Gastrocnemius medialis (tissue), 4 donors: ENCODE results near the gene MRPL40. TPM values are rescaled to one million over a fixed set of nuclear protein-coding genes. Genes with fewer than 3 reads are reported as not detected.

Source experiments
- ATAC-seq, 2 donors: fragments of 150-250 bp; one replicate each; pipeline ENCODE4 v1.9.1; 2016
- DNase-seq, 2 donors: peaks; one replicate each; pipeline ENCODE4 v3.0.0-alpha.2; 2019
- H3K27ac ChIP-seq, 4 donors: fragments of 200-600 bp; sonication (generic); 1 replicate in 1 of 4; 2 replicates in 3 of 4; pipeline ENCODE4 v1.5.1; 2016 to 2018; ENCODE audit warnings: mild to moderate bottlenecking in 2 of 4, moderate library complexity in 1 of 4
- H3K27me3 ChIP-seq, 3 donors: fragments of 200-600 bp; sonication (generic) in 2 of 3; 1 replicate in 1 of 3; 2 replicates in 2 of 3; pipeline versions ENCODE4 v1.5.1 to v1.6.0; 2016 to 2019; ENCODE audit warnings: mild to moderate bottlenecking in 1 of 3, moderate library complexity in 1 of 3
- H3K36me3 ChIP-seq, 2 donors: fragments of 200-600 bp; sonication (generic) in 1 of 2; one replicate each; pipeline ENCODE4 v1.5.1; 2017 to 2018
- H3K4me1 ChIP-seq, 2 donors: fragments of 200-600 bp; sonication (generic) in 1 of 2; one replicate each; pipeline ENCODE4 v1.5.1; 2016 to 2017; ENCODE audit warnings: mild to moderate bottlenecking in 2 of 2
- H3K4me3 ChIP-seq, 4 donors: fragments of 200-600 bp; sonication (generic) in 3 of 4; 1 replicate in 1 of 4; 2 replicates in 3 of 4; pipeline ENCODE4 v1.5.1; 2016 to 2019; ENCODE audit warnings: mild to moderate bottlenecking in 2 of 4
- H3K9me3 ChIP-seq, 3 donors: fragments of 200-600 bp; sonication (generic) in 2 of 3; 1 replicate in 1 of 3; 2 replicates in 2 of 3; pipeline ENCODE4 v1.5.1; 2016 to 2019
- POLR2A ChIP-seq, 2 donors: fragments of 450-650 bp; IDR thresholded peaks; one replicate each; pipeline ENCODE4 v1.6.1; 2017; ENCODE audit warnings: antibody characterized with exemption in 2 of 2, mild to moderate bottlenecking in 2 of 2, moderate library complexity in 2 of 2
- in situ Hi-C, 4 donors: fragments of 200-750 bp; cut with MboI; loops; one replicate each; pipeline versions ENCODE4 v1.15.0 to v1.8.0; 2017; ENCODE audit warnings: low sequenced_read_pairs in 4 of 4
- intact Hi-C: fragments of 100-400 bp; cut with DNase I; formaldehyde crosslinking; loops from one replicate; pipeline ENCODE4 v1.15.1; 2023; ENCODE audit warnings: low total_unique reads
- total RNA-seq, 4 donors: library from RNA; depleted of rRNA; stranded (reverse); fragments of >200 nt; gene quantifications; one replicate each; pipeline versions ENCODE4 v1.1.0 to v1.2.3, GENCODE V29; 2016
- TF ChIP-seq, protein P1 (sequence below), 5 experiments: fragments of 450-650 bp in 3 of 5; fragments of 200-600 bp in 2 of 5; sonication (generic) in 2 of 5; IDR thresholded peaks in 4 of 5; conservative IDR thresholded peaks in 1 of 5; 1 replicate in 4 of 5; 2 replicates in 1 of 5; pipeline ENCODE4 v1.5.1; 2016 to 2019; ENCODE audit warnings: antibody characterized with exemption in 5 of 5, mild to moderate bottlenecking in 3 of 5, moderate library complexity in 3 of 5

MRPL40 gene
- total RNA-seq, 4 donors from 2014 or later: 53.8 to 75.1 (median 61.5) TPM

DNA sequence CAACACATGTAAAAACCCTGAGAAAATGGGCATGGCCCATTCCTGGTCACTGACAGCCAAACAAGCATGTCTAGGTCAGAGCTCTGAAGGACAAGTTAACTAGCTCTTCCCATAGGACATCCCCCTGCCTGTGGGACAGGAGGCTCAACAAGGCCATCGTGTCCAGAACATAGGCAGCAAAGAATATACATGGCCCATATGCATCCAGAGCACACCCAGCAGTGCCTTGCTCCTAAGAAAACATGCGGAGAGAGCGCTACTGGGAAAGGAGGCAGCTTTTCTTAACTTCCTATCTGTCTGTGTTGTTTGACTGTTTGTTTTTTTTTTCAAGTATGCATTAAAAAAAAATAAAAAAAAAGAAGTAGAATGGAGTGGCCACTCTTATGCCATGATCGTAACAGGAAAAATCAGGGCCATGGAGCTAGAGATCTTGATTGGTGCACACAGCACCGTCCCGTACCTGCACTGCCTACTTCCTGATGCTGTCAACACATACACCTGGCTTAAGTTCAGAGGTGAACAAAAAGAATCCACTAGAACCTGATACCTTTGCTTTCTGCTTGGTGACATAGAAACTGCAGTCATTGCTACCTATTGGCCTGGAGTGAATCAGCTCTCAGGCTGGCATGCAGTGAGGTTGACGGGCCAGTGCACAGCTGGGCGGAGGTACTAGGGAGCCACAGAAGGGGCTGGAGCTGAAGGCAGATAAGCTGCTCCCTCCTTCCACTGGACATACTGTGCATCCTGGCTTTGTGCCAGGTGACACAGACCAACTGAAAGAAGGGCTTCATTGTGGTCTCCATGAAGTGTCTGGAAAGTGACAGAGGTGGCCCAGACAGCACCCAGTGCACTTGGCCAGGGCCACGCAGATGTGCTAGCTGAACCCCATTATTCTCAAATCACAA lies 34.8 kb downstream of the MRPL40 start:
- in situ Hi-C loops: loop anchor here in 1 of 4 donors (25.0 kb wide), 1 partner anchor 280 kb away; the partner anchor contains the start of gene SLC25A1
- Histone ChIP-seq H3K4me3 (no peak overlapping the region), H3K27me3 (no peaks in the 10 kb centered on the region), H3K27ac (no peak overlapping the region), H3K4me1 (no peaks in the 10 kb centered on the region), H3K9me3 (no peaks in the 10 kb centered on the region), H3K36me3 (peaks cover 0 to 99% of the 10 kb centered on the region in 2 donors)
- TF ChIP-seq POLR2A (IDR thresholded peaks at IDR 0.05): no peak
- TF ChIP-seq, protein P1, sequence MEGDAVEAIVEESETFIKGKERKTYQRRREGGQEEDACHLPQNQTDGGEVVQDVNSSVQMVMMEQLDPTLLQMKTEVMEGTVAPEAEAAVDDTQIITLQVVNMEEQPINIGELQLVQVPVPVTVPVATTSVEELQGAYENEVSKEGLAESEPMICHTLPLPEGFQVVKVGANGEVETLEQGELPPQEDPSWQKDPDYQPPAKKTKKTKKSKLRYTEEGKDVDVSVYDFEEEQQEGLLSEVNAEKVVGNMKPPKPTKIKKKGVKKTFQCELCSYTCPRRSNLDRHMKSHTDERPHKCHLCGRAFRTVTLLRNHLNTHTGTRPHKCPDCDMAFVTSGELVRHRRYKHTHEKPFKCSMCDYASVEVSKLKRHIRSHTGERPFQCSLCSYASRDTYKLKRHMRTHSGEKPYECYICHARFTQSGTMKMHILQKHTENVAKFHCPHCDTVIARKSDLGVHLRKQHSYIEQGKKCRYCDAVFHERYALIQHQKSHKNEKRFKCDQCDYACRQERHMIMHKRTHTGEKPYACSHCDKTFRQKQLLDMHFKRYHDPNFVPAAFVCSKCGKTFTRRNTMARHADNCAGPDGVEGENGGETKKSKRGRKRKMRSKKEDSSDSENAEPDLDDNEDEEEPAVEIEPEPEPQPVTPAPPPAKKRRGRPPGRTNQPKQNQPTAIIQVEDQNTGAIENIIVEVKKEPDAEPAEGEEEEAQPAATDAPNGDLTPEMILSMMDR (IDR thresholded peaks at IDR 0.05 in 4 of 5, conservative IDR thresholded peaks at IDR 0.05 in 1 of 5): no peak
- ATAC-seq (no peak), DNase-seq (no peak)
- intact Hi-C loops: no loop called here

DNA sequence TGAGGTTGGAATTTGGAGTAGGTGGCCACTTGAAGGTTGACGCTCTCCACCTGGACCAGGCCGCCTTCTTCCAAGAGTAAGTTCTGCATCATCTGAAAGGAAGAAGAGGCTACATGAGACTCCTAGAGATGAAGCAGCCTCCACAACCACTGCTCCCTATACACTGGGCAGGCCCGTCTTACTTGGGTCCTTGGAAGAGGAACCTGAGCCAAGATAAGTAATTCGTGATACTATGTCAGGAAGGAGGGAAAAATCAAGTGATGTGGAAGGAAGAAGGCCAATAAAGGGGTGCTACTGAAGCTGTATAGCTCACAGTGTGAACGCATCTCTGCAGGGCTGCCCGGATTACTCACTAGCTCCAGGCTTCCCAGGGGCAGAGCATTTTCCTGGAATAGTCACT lies 35.6 kb downstream of the MRPL40 start:
- H3K9me3 ChIP-seq: no peaks in the 10 kb centered on the region
- in situ Hi-C loops: loop anchor here in 1 of 4 donors (25.0 kb wide), 1 partner anchor 281 kb away; the partner anchor contains the start of gene SLC25A1
- no peak overlapping the region for H3K4me3 ChIP-seq
- TF ChIP-seq, protein P1 (IDR thresholded peaks at IDR 0.05 in 4 of 5, conservative IDR thresholded peaks at IDR 0.05 in 1 of 5): no peak
- no peak for TF ChIP-seq POLR2A (IDR thresholded peaks at IDR 0.05)
- DNase-seq (no peak), ATAC-seq (no peak)
- H3K36me3 ChIP-seq: peaks cover 0 to 99% of the 10 kb centered on the region in 2 donors
- no peaks in the 10 kb centered on the region for H3K27me3 ChIP-seq
- H3K4me1 ChIP-seq: peaks cover 0 to 3% of the 10 kb centered on the region in 2 donors
- H3K27ac ChIP-seq: no peak overlapping the region
- intact Hi-C loops: no loop called here

DNA sequence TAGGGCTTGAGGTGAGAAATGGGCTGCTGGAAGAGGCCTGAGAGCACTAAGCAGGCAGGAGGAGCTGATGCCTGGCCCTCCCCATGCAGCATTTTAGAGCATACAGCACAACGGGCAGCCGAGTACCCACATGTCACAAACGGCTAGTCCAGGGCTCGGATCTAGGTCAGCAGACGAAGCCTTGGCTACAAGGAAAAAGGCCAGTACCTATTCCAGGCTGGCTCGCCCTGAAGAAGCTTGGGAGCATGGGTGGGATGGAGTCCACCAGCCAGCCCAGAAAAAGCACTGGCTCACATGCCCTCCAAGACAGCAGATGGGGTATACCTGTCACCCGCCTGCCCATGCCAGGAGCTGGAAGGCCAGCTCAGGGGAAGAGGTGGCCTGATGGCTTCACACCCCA lies 37.1 kb downstream of the MRPL40 start:
- ATAC-seq (no peak), DNase-seq (no peak)
- no peaks in the 10 kb centered on the region for H3K9me3 ChIP-seq
- H3K27ac ChIP-seq: peak overlapping the region in 1 of 4 donors; percentile 12
- in situ Hi-C loops: loop anchor here in 1 of 4 donors (25.0 kb wide), 1 partner anchor 282 kb away; the partner anchor contains the start of gene SLC25A1
- H3K27me3 ChIP-seq: no peaks in the 10 kb centered on the region
- TF ChIP-seq, protein P1 (IDR thresholded peaks at IDR 0.05 in 4 of 5, conservative IDR thresholded peaks at IDR 0.05 in 1 of 5): no peak
- TF ChIP-seq POLR2A (IDR thresholded peaks at IDR 0.05): no peak
- H3K36me3 ChIP-seq: peaks cover 0 to 96% of the 10 kb centered on the region in 2 donors
- H3K4me1 ChIP-seq: peaks cover 9 to 14% of the 10 kb centered on the region in 2 donors
- H3K4me3 ChIP-seq: no peak overlapping the region
- intact Hi-C loops: no loop called here

DNA sequence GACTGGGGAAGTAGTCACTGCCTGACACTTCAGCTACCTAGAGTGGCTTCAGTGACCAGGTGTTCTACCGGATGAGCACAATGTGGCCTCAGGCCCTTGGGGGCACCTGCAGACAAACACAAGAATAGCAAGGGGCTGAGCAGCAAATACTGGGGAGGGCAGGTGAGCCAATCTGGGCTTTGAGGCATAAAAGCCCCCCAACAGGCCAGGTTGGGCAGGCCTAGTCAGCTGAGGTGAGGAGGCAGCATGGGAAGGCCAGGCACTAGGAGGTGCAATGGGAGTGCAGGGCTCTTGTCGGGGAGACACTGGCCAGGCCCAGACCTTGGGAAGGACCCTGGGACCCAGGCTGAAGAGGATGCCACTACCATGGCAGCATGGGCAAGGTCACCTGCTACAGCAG lies 37.7 kb downstream of the MRPL40 start:
- in situ Hi-C loops (loop anchor here in 1 of 4 donors (25.0 kb wide), 1 partner anchor 283 kb away; the partner anchor contains the start of gene SLC25A1), intact Hi-C loops (no loop called here)
- Histone ChIP-seq H3K27me3 (no peaks in the 10 kb centered on the region), H3K9me3 (no peaks in the 10 kb centered on the region), H3K4me1 (peaks cover 12 to 14% of the 10 kb centered on the region in 2 donors), H3K27ac (peak overlapping the region in 1 of 4 donors; percentile 12), H3K36me3 (peaks cover 0 to 96% of the 10 kb centered on the region in 2 donors), H3K4me3 (no peak overlapping the region)
- ATAC-seq (no peak), DNase-seq (no peak)
- TF ChIP-seq POLR2A (IDR thresholded peaks at IDR 0.05): no peak
- TF ChIP-seq, protein P1 (IDR thresholded peaks at IDR 0.05 in 4 of 5, conservative IDR thresholded peaks at IDR 0.05 in 1 of 5): no peak
